ENCODE results near the gene PSMB2.

Gene PSMB2

DNA sequence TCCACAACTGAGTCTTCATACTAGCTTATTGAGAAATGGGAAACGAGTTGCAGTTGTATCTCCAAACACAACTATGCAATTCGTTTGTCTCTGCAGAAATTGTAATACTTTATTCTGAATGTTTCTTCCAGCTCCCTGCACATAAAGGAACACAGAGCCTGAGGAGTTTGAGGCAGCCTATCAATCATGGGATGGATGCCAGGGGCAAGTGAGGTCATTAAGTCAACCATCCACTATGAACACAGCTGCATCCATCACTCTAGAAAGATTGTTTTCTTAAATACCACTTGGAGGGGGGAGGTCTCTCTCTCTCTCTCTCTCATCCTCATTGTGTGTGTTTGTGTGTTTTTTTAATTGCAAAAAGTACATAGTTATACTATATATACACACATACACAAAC is 2.9 kb upstream of the PSMB2 start:
- no peak for DNase-seq

DNA sequence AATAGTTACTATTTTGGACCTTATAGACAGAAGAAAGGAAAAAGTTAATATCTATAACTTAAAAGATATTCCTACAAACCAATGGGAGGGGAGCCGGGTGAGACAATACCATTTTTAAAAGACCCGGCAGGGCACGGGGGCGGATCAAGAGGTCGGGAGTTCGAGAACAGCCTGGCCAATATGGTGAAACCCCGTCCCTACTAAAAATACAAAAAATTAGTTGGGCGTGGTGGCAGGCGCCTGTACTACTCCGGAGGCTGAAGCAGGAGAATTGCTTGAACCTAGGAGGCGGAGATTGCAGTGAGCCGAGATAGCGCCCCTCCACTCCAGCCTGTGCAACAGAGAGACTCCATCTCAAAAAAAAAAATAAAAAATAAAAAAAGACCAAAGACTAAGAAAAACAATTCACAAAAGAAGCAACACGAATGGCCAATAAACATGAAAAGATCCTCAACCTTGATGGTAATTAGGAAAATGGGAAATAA is 1.2 kb upstream of the PSMB2 start:
- peak in 1 of 56 donors; percentile 2 for DNase-seq

DNA sequence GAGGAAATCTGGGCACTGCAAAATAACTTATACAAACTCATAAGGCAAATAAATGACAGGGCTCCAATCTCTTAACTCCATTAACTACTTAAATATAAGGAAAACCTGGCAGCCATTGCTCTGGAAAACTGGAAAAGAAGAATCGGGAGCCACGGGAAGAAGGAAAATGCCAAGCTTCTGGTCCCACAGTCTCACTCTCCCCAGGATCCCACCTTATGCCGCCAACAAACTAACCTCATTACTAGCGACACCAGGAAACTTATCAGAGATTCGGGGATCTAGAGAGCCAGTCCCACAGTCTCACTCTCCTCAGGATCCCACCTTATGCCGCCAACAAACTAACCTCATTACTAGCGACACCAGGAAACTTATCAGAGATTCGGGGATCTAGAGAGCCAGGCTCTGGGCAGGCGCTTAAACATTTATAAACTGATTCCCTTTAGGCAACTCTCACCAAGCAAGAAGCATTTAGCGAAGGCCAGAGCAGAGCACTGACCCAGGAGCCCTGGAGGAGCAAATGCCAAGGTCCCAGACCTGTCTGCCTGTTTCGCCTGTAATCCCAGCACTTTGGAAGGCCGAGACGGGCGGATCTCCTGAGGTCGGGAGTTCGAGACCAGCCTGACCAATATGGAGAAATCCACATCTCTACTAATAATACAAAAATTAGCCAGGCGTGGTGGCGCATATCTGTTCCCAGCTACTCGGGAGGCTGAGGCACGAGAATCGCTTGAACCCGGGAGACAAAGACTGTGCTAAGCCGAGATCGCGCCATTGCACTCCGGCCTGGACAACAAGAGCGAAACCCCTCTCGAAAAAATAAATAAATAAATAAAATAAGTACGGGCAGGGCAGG is 720 bp downstream of the PSMB2 start:
- DNase-seq = no peak

DNA sequence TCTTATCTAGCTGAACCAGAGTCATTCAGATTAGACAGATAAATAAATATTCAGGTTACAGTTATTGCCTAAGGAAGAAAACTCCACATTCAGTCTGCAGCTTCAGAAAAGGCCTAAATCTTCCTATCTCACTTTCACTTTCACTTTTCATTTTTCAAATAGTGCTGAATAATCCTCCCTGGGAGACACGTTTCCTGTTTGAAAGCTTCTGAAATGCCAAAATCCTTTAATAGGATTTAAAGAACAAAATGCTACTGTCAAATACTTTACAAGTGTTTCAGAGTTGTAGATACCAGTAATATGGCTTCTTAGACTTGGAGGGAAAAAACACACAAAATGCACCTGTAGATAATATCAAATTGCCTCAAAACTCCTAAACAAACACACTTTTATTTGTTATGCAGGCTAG is 3.9 kb downstream of the PSMB2 start:
- DNase-seq = no peak

DNA sequence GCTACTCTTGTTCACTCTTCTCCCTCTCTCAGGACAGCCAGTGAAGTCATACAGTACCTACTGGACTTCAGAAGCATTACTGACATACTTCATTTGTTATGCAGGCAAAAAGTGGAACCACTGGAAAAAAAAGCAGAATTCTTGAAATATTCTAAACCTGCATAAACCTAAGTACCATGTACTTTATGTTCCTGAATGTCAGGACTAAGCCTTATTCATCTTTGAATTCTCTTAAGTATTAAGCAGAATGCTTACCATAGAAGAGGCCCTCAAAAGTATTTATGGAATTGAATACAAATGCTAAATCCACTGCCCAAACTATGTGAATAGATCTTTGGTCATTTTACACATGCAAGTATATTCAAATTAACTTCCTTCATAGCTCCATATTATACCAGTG is 7.8 kb downstream of the PSMB2 start:
- DNase-seq = no peak

DNA sequence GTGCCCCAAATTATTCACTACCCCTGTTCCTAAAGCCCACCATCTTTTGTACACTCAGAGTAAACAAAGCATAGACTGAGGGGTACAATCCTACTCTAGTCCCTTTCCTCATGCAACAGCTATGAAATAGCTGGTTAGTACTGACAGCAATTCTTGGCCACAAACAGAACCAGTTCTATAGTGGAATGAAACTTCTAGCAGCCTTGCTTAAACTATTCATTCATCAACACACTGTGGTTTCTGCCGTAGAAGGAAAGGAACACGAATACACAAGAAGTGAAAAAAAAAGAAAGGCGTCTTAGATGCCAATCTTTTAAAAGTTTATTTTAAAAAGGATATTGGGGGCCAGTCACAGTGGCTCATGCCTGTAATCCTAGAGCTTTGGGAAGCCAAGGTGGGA is 9.9 kb downstream of the PSMB2 start:
- DNase-seq = no peak

DNA sequence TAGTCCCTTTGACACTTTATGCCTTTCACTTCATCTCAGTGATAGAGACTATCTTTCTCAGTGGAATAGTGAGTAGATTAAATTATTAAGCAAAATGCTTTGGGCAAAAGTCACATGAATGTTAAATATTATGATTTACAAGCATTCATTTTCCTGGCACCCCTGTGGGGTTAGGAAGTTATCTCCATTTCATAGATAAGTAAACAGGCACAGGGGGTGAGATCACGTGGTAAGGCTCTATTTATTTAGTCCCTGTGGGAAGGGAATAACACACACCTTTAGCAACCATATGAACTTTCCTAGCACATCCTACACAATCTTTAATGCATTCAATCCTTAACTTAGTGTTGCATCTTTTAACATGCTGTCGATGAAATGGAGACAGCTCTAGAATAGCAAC is 12.3 kb downstream of the PSMB2 start:
- DNase-seq = no peak

DNA sequence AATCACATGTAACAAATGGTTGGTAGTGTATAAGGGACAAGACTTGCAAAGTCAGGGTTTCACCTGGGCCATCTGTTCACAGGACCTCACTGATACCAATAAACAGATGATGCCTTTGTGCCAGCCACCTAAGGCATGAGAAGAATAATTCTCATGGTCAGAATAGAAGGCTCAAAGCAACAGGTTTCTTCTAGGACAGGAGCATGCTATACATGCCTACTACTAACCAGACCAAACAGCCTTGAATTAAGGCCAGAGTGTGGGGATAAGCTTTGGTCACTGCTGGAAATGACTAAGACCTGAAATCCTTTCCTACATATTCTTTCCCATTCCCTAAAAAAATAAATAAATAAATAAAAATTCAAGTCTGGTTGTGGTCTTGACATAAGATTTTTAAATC is 17.5 kb downstream of the PSMB2 start:
- DNase-seq = no peak

DNA sequence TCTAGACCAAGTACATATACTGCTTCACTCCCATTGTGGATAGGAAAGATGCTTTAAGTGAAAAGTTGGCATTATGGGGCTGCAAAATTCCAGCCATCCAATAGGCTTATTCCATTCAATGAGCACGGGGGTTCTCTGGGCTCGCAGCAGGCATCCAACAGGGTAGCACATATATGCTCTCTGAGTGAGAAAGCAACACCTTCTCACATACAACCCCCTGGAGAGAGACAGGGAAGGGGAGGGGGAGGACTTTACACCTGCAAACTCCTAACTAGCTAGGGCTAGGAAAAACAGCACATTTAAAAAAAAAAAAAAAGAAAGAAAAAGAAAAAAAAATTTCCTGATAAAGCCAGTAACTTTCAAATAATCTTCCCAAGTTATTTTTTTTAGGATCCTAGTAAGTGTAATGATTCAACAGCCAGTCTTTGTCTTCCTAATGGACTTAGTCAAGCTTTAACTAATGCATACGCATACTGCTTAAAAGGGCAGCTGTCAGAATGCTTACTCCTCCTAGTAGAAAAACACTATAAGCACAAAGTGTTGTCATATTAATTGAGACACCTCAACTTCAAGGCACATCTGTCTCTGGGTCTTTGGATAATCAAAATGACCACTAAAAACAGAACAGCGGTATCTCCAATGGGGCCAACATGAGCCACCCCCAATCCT is 18.7 kb downstream of the PSMB2 start:
- no peak for DNase-seq

DNA sequence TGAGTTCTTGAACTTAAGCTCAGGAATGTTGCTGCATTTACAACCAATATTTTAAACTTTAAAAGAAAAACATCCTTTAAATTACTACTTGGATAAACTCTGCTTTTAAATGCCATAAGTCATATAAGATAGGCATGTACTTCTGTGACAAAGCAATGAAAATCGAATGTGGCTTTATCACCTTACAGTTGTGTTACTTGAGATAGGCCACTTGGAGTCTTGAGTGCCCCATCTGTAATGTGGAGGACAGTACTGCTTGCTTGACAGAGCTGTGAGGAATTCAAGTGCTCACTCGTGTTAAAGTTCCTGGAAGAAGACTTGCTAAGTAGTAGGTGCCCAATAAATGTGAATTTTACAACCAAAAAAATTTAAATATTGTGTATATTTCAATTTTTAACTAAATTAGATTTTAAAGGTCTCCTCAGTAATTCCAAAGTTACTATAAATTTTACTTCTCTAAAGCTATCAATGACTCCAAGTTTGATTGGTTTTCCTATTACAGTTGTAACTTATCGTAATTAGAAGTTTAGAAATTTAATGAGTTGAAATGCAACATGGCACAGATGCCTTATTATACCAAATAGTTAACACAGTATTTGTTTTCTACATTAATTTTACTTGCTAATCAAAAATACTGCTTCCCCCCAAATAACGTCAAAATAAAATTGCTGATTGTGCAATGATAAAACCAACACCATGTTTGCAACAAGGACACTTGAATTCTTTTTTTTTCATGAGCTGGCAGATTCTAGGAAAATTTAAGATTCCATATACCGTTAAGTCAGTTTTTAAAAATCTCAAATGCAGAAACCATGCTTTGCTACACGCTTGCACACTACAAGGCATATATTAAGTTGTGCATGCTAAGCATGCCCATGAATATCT is 21.8 kb downstream of the PSMB2 start:
- DNase-seq = no peak

DNA sequence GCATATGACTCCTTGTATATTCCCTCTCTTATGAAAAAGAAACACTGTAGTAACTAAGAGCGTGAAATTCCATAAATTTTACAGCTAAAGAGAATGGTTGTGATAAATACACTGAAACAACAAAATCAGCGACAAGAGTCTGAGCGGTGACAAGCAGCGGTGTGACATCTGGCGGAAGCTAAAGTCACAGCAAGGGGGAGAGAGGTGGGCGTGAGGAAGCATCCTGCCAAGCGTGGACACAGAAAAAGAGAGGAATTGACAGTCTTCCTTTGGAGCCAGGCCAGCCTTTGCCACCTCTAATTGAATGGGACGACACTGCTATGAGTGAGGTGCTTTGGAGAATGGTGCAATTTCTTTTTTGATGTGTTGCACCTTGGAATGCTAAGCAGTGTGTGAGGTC is 25.9 kb downstream of the PSMB2 start:
- no peak for DNase-seq

DNA sequence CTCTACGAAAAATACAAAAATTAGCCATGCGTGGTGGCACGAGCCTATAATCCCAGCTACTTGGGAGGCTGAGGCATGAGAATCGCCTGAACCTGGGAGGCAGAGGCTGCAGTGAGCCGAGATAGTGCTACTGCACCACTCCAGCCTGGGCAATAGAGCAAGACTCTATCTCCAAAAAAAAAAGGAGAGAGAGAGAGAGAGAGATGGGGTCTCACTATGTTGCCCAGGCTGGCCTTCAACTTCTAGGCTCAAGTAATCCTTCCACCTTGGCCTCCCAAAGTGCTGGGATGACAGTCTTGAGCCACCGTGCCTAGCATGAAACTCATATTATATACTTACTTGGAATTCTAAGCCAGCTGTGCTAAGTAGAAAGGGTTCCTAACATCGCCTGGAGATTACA is 29.7 kb downstream of the PSMB2 start:
- DNase-seq = no peak

DNA sequence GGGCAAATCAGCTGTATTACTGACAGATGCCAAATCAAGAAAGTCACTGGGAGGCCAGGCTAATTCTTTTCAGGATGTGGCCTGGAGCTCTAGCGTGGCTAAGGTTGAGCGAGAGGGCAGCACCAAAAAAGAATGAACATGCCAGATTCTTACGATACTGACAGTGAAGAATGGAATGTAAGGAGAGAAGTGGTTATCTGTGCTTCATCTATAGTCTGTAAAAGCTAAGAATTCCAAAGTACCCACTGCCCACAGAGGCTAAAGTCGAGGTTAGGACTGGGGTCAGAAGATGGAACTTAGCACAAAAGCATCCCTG is 35.5 kb downstream of the PSMB2 start:
- no peak for DNase-seq

DNA sequence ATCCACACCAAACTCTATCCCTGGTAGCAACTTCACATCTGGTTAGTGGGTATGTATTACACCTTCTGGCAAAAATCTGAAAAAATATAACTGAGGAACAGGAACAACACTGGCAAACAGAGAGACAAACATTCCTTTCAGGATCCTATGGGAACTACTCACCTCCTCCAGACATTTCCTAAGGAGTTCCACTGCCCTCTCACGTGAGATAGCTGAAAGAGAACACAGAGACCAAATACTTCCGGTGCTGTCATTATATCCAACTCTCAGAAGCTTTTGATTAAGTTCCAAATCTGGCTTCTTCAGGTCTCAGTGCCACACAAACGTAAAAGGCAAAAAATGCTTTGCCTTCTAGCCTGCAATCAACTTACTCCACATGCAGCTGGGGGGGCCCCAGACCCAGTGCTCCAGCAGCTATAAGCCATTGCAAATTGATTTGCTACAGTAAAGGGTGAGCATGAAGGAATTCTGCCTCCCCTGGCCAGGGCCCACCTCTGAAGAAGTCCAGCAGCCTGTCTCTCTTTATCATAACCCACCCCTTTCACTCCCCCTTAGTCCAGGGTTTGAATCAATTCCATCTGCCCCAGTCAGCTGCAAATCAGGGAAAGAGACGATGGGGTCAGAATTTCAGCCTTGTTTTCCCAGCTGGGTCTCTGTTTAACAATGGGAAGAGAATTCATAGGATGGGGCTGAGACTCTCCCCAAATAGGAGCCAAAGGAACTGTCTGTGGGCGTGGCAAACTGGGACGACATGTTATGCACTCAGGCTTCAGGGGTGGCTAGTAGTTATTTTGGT is 36.1 kb downstream of the PSMB2 start:
- DNase-seq = no peak

DNA sequence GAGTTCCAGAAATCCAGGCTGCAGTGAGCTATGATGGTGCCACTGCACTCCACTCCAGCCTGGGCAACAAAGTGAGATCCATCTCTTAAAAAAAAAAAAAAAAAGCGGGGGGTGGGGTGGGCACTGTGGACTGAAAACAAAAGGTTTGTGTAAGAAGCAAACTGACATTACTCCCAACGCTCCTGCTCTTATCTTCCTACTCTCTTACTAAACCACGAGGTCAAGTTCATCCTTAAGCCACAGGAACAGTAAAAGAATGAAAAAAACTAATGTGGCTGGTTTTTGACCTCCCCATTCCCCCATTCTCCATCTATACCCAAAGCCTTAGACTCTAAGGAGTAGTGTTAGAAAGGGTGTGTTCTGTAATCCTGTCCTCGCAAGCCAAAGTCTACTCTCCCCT is 37.4 kb downstream of the PSMB2 start:
- DNase-seq = no peak

DNA sequence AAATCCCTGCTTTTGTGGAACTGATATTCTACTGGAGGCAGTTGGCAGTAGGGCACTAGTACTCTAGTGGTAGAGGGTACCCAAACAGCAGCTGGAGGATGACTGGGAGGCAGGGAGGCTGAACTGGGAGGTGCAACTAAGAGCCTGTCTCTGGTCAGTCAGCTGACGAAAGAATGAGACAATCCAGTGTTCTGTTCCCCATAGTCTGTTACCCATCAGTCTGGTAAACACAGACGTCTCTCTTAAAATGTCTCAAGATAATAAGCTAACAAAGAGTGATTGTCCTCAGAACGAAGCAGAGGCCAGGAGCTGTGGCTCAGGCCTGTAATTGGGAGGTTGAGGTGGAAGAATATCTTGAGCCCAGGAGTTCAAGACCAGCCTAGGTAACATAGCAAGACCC is 37.9 kb downstream of the PSMB2 start:
- peak in 3 of 56 donors; percentile 8 to 24 (median 24) for DNase-seq

DNA sequence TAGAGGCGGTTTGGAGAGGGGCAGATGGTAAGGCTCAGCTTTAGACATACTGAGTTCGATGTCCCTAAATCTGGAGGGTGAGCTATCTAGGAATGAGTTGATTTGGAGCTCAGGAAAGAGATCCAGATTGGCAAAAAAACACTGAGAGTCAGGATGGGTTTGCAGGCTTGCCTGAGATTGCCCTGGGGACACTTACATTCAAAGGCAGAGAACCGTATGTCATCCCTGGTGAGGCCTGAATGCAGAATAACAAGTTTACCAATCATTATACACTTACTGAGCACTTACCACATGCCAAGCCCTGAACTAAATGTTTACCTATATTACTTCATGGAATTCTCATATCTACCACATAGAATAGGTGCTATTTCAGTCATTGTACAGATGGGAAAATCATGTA is 40.7 kb downstream of the PSMB2 start:
- no peak for DNase-seq

DNA sequence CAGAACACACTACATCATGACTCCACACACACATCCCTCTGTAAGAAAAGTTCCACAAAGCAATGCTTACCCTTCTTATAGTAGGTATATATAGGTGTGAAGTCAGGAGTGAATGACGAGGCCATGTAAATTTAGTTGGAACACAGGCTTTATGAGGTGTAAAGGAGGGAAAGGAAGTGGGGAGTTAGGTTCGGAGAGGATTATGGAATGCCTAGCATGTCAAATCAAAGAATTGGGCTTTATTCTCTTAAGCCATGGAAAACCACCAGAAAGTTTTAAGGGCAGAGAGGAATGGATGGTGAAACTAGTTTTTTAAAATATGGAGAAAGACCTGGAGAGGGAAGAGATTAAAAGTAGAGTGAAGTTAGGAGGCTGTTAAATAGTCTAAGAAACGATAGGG is 41.9 kb downstream of the PSMB2 start:
- DNase-seq = no peak

DNA sequence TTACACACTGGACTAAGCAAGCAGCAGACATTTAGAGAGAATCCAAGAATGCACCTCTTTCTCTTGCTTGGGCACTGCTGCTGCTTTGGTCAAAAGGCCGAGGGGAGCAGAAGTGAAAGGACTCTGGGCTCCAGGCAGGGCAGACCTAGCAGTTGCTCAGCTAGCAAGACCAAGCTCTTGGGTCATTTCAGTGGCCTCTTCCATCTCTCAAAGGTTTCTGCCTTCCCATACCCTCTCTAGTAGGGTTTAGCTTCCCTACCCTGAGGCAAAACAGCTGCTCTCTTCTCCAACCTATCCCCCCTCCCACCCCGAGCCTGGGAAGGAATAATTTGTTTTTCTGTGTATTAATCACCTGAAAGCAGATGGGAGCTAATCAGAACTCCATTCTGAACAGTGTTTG is 42.4 kb downstream of the PSMB2 start:
- DNase-seq = no peak

DNA sequence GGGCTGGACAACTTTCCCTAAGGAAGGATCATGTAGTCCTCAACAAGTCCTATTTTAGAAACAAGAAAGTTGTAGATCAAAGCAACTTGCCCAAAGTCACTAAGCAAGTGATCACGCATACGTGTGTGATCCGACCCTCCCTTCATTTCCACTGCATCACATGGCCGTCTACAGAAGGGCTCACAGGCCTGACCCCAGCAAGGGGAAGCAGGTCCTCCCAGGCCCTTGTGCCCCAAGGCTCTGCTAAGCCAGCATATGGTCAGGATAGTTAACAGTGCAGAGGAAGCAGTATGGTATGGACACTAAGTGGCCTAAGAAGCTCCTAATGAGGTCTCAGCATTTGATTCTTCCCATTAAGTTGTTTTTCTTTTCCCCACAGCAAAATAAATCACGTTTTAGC is 43.5 kb downstream of the PSMB2 start:
- no peak for DNase-seq

DNA sequence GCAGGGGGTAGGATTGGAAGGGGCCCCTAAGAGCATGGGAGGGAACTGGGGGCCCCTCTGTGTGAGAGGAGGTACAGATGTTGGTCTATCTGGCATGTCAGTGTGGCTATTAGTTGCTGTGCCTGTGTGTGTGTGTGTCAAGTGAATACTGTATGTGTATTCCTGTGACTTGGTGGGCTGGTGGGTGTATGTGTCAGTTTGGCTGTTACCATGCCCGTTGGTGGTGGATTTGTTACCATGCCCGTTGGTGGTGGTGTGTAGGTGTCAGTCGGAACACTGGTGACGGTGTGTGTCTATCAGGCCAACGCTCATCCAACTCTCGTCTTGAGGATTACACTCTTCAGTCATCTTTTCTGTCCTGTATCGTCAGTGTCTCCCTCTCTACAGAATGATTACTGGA is 45.6 kb downstream of the PSMB2 start:
- no peak for DNase-seq

All from amygdala (tissue), 56 donors.